GM21529 (cell line): ENCODE measurements around the gene SLC1A1.

ENCODE experiments used
- ATAC-seq: cut with Tn5 transposase; IDR thresholded peaks from one replicate; pipeline ENCODE4 v1.9.1; 2021; ENCODE audit not compliant: unreplicated experiment

SLC1A1 gene

GRCh38 chr9:4489919-4490704 lies at the start of gene SLC1A1:
SLC1A1 (plus strand) TSS chr9:4490468; CDS start chr9:4490680, 212 bp downstream.
- ATAC-seq: peak; percentile 71

DNA sequence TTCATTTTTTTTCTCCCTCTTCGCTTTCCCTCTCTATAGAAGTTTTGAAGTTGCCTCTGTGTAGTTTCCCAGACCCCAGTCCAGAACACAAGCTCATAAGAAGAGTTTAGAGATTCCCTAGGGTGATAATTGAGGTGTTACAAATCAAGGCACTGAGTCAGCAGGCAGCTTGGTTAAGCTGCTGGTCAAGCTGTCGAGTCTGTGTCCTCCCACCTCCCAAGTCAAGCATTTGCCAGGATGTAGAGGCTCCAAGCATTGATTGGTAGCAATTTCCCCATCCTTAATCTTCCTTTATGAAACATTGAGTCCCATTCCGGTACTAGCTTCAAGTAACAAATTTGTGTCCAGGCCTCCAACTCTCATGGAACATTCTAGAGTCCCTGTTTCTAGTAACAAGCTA lies 47.5 kb upstream of the SLC1A1 start:
- no peak for ATAC-seq

GRCh38 chr9:4443439-4443838 lies 46.8 kb upstream of the SLC1A1 start:
- peak; percentile 65 for ATAC-seq

DNA sequence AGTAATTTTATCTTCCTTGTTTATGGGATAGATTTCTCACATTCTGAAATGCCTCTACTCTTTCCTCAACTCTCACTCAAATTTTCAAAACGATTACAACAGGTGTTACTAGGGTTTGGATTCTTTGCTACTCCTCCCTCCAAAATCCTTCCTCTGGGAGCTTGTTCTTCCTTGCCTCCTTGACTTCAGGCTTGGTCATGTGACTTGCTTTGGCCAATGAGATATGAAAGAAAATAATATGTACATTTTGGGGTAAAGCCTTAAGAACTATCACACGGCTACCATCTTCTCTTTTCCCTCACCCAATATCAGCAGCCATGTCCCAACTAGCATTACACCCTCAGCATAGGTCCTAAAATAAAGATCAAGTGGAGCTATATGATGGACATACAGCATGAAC lies 28.8 kb upstream of the SLC1A1 start:
- ATAC-seq: no peak

DNA sequence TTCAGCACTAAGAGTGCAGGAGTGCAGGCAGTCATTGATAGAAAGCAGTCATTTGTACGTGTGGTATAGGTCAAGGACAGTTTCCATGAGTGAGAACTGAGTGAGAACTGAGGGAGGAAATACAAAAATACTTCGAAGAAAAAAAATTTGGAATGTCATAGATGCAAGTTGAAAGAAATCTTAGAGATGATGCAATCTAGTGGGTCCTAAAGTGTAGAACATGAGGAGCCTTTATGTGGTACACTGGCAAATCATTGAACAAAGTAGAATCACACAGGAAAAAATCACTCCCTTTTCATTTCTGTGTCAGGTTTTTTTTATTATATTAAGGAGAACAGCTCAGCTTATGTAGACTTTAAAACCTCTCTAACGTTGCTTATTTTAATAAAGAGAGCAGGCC lies 26.4 kb upstream of the SLC1A1 start:
- no peak for ATAC-seq

GRCh38 chr9:4464911-4465513 lies 25.3 kb upstream of the SLC1A1 start:
- ATAC-seq: peak; percentile 96

DNA sequence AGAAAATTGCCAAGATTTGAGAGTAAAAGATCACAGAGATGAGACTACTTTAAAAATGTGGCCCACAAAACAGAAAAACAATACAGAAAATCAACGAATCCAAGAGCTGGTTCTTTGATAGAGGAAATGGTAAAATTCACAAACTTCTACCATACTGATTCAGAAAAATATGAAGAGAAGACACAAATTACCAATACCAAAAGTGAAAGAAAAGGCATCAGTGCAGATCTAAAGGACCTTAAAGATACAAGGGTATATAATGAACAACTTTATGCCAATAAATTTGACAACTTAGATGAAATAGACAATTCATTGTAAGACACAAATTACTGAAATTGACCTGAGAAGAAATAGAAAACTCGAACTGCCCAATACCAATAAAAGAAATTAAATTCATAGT lies 24.4 kb upstream of the SLC1A1 start:
- no peak for ATAC-seq

DNA sequence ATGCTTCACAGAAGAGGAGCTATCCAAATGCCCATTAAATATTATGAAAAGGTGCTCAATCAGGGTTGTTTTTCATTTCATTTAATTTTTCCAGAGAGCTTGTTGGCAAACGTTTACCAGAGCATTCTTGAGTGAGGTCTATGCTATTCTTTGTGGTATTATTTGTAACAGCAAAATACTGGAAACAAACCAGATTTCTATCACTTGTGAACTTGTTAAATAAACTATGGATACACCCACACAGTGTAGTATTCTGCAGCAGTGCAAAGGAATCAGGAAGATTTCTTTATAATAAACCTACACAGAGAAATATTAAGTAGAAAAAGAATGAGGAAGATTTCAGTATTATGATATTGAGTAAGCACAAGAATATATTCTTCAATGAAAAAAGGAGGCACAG lies 15.0 kb upstream of the SLC1A1 start:
- ATAC-seq: no peak

DNA sequence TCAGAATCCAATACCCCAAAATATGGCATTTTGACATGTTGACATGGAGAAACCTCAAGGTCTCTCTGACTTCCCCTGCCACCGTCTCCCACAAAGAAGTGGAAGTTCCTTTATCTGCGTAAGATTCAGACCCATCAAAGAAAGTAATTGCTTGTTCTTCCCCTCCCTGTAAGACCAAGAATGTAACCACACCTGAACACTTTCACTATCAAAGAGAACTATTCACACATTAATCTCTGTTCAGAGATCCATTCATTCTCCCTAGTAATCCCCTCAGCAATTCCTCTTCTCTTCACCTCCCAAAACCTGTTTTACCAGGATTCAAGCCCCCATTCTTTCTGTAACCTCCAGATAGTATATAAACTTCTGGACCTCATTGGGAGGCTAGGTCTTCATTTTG lies 4.1 kb upstream of the SLC1A1 start:
- ATAC-seq: peak; percentile 20

- peak; percentile 11 for ATAC-seq
Measured at GRCh38 chr9:4489562-4489918, 728 bp upstream of the SLC1A1 start.

DNA sequence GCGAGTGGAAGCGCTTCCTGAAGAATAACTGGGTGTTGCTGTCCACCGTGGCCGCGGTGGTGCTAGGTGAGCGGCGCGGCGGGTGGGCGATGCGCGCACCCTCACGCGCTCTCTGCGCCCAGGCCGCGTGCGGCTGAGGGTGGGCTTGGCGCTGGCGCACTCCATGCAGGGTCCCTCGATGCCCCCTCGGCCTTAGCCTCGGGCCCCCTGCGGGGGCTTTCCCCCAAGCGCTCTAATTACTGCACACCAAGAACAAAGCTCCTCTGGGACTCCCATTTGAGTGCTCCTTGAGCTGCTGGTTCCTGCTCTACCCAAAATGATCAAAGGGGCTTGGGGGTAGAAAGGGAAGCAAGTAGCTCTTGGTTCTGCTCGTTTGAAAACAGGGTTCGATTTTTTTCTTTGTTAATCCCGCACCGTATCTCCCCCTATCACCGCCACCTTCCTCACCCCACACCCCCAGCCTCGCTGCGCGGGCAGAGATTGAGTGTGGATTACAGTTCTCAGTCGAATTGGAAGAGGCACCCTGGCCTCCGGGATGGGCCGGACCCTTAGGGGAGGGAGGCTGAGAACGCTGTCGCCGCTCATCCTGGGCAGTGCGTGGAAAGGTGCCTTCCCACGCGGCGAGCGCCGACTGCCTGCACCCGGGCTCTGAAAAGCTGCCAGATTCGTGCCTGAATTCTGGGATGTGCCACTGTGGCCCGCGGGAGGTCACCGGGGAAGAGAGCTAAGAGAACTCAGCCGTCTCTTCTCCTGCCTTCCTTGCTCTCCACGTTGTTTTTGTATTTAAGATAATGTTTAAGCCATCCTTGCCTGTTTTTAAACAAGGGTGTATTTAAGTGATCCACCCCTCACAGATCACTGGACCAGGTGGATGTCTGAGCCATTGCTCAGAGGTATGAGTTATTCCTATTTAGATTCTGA lies 697 bp downstream of the SLC1A1 start:
- peak; percentile 4 for ATAC-seq

DNA sequence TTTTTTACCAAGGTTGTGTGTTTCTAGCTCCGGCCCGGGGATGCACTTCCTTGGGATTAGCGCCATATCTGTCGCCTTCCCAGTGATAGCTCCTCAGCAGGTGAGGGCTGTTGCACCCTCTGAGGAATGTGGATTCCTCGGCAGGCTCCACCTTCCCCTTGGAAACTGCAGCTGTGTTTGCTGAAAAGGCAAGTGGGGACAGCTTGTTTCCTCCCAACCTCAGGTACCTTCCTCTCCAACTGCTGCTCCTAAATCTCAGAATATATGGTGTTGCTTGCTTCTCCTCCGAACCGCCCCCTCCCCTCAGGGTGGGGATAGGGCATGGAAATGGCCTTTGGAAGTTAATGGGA lies 1.3 kb downstream of the SLC1A1 start:
- ATAC-seq: no peak

DNA sequence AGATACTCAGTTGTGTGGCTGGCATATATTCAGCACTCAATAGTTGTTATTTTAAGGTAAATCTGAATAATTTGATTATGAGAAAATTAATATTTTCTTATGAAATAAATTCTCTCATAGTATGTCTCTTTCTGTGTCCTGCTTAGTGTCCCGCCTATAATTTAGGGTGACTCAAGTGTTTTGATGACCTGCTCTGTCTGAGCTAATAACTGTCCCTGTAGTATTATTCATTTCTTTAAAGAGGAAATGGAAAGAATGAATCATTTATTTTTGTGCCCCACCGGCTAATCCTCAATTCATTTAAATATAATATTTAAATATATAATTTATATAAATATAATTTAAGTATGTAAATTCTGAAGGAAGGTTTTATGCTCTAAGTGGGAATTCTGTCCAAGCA lies 4.1 kb downstream of the SLC1A1 start:
- ATAC-seq: no peak

DNA sequence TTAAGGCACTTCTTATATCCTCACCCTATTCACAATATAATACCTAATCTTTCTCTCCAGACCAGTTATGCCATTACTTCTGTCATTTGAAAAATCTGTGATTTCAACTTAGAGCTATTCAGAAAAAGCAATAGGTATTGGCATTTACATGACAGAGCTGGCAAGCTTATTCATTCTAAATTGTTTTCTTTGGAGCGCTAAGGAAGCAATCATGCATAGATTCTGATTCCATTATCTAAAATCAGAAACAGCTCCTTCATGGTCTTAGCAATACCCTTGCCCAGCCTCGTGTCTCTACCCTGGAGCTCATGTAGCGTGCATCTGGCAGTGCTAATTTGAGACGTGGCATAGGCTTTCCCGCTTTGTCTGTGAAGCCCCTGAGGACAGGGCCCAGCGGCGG lies 4.5 kb downstream of the SLC1A1 start:
- ATAC-seq: no peak

DNA sequence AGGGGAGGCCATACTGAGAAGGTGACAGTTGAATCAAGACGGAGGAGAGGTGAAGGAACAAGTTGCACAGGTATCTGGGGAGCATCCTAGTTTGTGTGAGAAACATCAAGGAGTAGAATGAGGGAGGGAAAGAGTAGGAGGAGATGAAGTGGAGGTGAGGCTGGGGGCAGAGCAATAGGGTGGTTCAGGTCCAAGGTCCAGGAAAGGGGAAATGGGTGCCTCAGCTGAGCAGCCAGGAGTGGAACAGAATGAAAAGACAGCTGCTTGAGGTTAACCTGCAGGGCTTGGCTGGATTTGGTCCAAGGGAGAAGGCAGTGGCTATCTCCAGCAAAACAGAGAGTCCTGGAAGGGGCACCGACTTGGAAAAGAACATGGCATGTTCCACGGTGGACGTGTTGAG lies 5.3 kb downstream of the SLC1A1 start:
- no peak for ATAC-seq

- no peak for ATAC-seq
Measured at GRCh38 chr9:4496497-4496896, 6.2 kb downstream of the SLC1A1 start.

- ATAC-seq: no peak
Measured at GRCh38 chr9:4497395-4497794, 7.1 kb downstream of the SLC1A1 start.

DNA sequence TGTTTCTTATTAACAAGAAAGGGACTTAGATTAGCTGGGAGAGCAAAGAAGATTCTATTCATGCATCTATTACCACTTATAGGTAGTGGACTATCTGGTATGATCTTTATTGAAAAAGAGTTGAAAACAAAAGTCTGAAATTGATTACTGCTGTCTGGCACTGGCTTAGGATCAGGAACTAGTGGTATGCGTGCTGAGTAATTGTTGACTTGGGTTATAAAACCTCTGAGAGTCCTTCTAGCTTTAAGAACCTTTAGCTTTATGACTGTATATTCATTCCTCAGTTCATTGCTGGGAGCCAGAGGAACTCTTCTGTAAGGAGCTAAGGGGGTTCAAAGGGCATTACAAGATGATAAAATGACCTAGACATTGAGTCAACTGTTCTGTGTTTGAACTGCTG lies 7.6 kb downstream of the SLC1A1 start:
- ATAC-seq: no peak

- ATAC-seq: no peak
Measured at GRCh38 chr9:4499917-4500316, 9.6 kb downstream of the SLC1A1 start.

GRCh38 chr9:4501147-4501507 lies 10.9 kb downstream of the SLC1A1 start:
- ATAC-seq: no peak

DNA sequence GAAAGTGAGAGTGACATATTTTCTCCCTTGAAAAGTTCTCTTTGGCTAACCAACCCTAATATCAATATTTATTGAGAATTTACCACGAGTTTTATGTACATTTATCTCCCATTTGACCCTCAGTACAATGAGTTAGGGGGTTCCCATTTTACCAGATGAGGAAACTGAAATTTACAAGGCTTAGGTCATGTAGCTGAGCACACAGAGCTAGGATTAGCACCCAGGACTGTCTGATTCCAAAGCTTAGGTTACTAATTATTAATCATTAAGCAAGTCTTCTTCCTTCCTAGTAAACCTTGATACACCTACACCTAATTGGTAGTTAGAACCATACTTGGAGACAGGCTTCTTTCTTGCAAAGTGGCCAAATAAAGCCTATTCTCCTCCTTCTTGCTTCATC lies 12.2 kb downstream of the SLC1A1 start:
- no peak for ATAC-seq

GRCh38 chr9:4503103-4503502 lies 12.8 kb downstream of the SLC1A1 start:
- ATAC-seq: no peak
